Astrocyte (in vitro differentiated cells and primary cell): Measurements from ENCODE around the gene ARHGAP28. TPM values are rescaled to one million over a fixed set of nuclear protein-coding genes. Genes with fewer than 3 reads are reported as not detected.

ENCODE experiments used
- DNase-seq: peaks from one replicate; pipeline ENCODE4 v3.0.0-alpha.2; 2010; ENCODE audit warnings: low read depth
- FAIRE-seq: peaks from 2 replicates; lab custom pipeline; 2011; peaks lifted over from hg19 to GRCh38; lab: Jason Lieb, UNC
- H2AFZ ChIP-seq: 2 replicates; pipeline ENCODE4 v1.6.0; 2012; ENCODE audit warnings: low read depth, low read length, inconsistent platforms
- H3K27ac ChIP-seq: 2 replicates; pipeline ENCODE4 v1.5.1; 2011; ENCODE audit warnings: low read depth, low read length, inconsistent platforms
- H3K27me3 ChIP-seq: 2 replicates; pipeline ENCODE4 v1.6.0; 2011; ENCODE audit warnings: low read length, inconsistent platforms; ENCODE audit not compliant: insufficient read depth
- H3K36me3 ChIP-seq: 2 replicates; pipeline ENCODE4 v1.5.1; 2011; ENCODE audit warnings: low read length, inconsistent platforms; ENCODE audit not compliant: insufficient read depth
- H3K4me1 ChIP-seq: 2 replicates; pipeline ENCODE4 v1.5.1; 2011; ENCODE audit warnings: low read length, inconsistent platforms; ENCODE audit not compliant: insufficient read depth
- H3K4me2 ChIP-seq: 2 replicates; pipeline ENCODE4 v1.6.0; 2012; ENCODE audit warnings: low read length, inconsistent platforms
- H3K4me3 ChIP-seq: 2 replicates; pipeline ENCODE4 v1.5.1; 2011; ENCODE audit warnings: low read depth, mild to moderate bottlenecking, low read length, inconsistent platforms; ENCODE audit not compliant: insufficient read depth
- H3K79me2 ChIP-seq: 2 replicates; pipeline ENCODE4 v1.6.0; 2012; ENCODE audit warnings: mild to moderate bottlenecking, low read length, inconsistent platforms; ENCODE audit not compliant: insufficient read depth
- H3K9ac ChIP-seq: 2 replicates; pipeline ENCODE4 v1.6.0; 2012; ENCODE audit warnings: mild to moderate bottlenecking, low read length, inconsistent platforms
- H3K9me3 ChIP-seq: 2 replicates; pipeline ENCODE4 v1.5.1; 2012; ENCODE audit warnings: low read depth, mild to moderate bottlenecking, low read length, inconsistent platforms; ENCODE audit not compliant: insufficient read depth
- H4K20me1 ChIP-seq: 2 replicates; pipeline ENCODE4 v1.6.0; 2012; ENCODE audit warnings: low read length, inconsistent platforms; ENCODE audit not compliant: insufficient read depth
- H3K27ac Mint-ChIP-seq: one replicate; pipeline ENCODE4 v1.8.0; 2021; ENCODE audit warnings: mild to moderate bottlenecking, mixed read lengths; ENCODE audit not compliant: unreplicated experiment
- H3K27me3 Mint-ChIP-seq: one replicate; pipeline ENCODE4 v1.8.0; 2021; ENCODE audit warnings: low read depth, mixed read lengths; ENCODE audit not compliant: unreplicated experiment
- H3K36me3 Mint-ChIP-seq: one replicate; pipeline ENCODE4 v1.8.0; 2021; ENCODE audit warnings: low read depth, mixed read lengths; ENCODE audit not compliant: unreplicated experiment
- H3K4me1 Mint-ChIP-seq: one replicate; pipeline ENCODE4 v1.8.0; 2021; ENCODE audit warnings: low read depth, mixed read lengths; ENCODE audit not compliant: unreplicated experiment
- H3K4me3 Mint-ChIP-seq: one replicate; pipeline ENCODE4 v1.8.0; 2021; ENCODE audit warnings: mild to moderate bottlenecking, moderate library complexity, mixed read lengths; ENCODE audit not compliant: unreplicated experiment
- H3K9me3 Mint-ChIP-seq: one replicate; pipeline ENCODE4 v1.8.0; 2021; ENCODE audit warnings: mild to moderate bottlenecking, mixed read lengths; ENCODE audit not compliant: unreplicated experiment
- CTCF ChIP-seq: IDR thresholded peaks from 2 replicates; pipeline ENCODE4 v1.5.1; 2011; ENCODE audit warnings: low read depth, mild to moderate bottlenecking, inconsistent platforms, low read length, moderate library complexity; ENCODE audit not compliant: insufficient read depth
- EZH2 ChIP-seq: IDR thresholded peaks from 2 replicates; pipeline ENCODE4 v1.6.1; 2012; ENCODE audit warnings: mild to moderate bottlenecking, low read length, inconsistent platforms; ENCODE audit not compliant: insufficient read depth
- total RNA-seq: library from RNA; stranded (reverse); gene quantifications from 2 replicates; pipeline ENCODE4 v1.2.1, GENCODE V29; 2021

The ARHGAP28 gene
- total RNA-seq, 1 donor from 2014 or later, result 15.5 TPM

- Histone ChIP-seq H3K9me3 (no peaks in the 10 kb centered on the region), H3K27me3 (no peaks in the 10 kb centered on the region), H3K36me3 (no peaks in the 10 kb centered on the region), H3K4me2 (no peak overlapping the region), H3K9ac (no peak overlapping the region), H3K27ac (no peak overlapping the region), H3K4me3 (no peak overlapping the region), H3K79me2 (no peaks in the 10 kb centered on the region), H4K20me1 (no peaks in the 10 kb centered on the region), H2AFZ (no peak overlapping the region), H3K4me1 (no peaks in the 10 kb centered on the region)
- H3K9me3 Mint-ChIP-seq, result no peaks in the 10 kb centered on the region
- H3K4me3 Mint-ChIP-seq, result no peak overlapping the region
- H3K27me3 Mint-ChIP-seq, result no peaks in the 10 kb centered on the region
- no peak for DNase-seq
- no peaks in the 10 kb centered on the region for H3K36me3 Mint-ChIP-seq
- no peak for TF ChIP-seq EZH2
- no peak for TF ChIP-seq CTCF
- peaks cover 2% of the 10 kb centered on the region for H3K4me1 Mint-ChIP-seq
- no peak for FAIRE-seq
- H3K27ac Mint-ChIP-seq, result no peak overlapping the region
Observed at GRCh38 chr18:6943143-6943542, 213.6 kb downstream of the ARHGAP28 start.

- no peak overlapping the region for H3K4me3 ChIP-seq
- no peak overlapping the region for H3K27ac ChIP-seq
- no peak overlapping the region for H2AFZ ChIP-seq
- Mint-ChIP-seq H3K27me3 (peaks cover 6% of the 10 kb centered on the region), H3K27ac (no peak overlapping the region), H3K9me3 (peaks cover 3% of the 10 kb centered on the region), H3K4me3 (no peak overlapping the region), H3K4me1 (peaks cover 10% of the 10 kb centered on the region), H3K36me3 (peaks cover 8% of the 10 kb centered on the region)
- FAIRE-seq (no peak), DNase-seq (no peak)
- no peaks in the 10 kb centered on the region for H3K36me3 ChIP-seq
- H3K9me3 ChIP-seq, result no peaks in the 10 kb centered on the region
- no peak overlapping the region for H3K9ac ChIP-seq
- no peak overlapping the region for H3K4me2 ChIP-seq
- H3K4me1 ChIP-seq, result no peaks in the 10 kb centered on the region
- H3K79me2 ChIP-seq, result no peaks in the 10 kb centered on the region
- no peaks in the 10 kb centered on the region for H4K20me1 ChIP-seq
- no peaks in the 10 kb centered on the region for H3K27me3 ChIP-seq
- TF ChIP-seq EZH2, result no peak
- no peak for TF ChIP-seq CTCF
Observed at GRCh38 chr18:6947338-6948030, 218.0 kb downstream of the ARHGAP28 start.

- H3K36me3 ChIP-seq, result no peaks in the 10 kb centered on the region
- peaks cover 8% of the 10 kb centered on the region for H3K36me3 Mint-ChIP-seq
- no peak for FAIRE-seq
Observed at GRCh38 chr18:6948281-6949055, 219.0 kb downstream of the ARHGAP28 start.

More at GRCh38 chr18:6948281-6949055, 219.0 kb downstream of the ARHGAP28 start:
- H4K20me1 ChIP-seq, result no peaks in the 10 kb centered on the region
- H3K4me3 Mint-ChIP-seq, result no peak overlapping the region
- DNase-seq, result no peak
- H3K4me1 ChIP-seq, result no peaks in the 10 kb centered on the region
- no peaks in the 10 kb centered on the region for H3K27me3 ChIP-seq
- no peaks in the 10 kb centered on the region for H3K79me2 ChIP-seq
- no peak overlapping the region for H3K27ac Mint-ChIP-seq
- no peak overlapping the region for H3K4me3 ChIP-seq
- H3K9ac ChIP-seq, result no peak overlapping the region
- H3K4me2 ChIP-seq, result no peak overlapping the region
- no peak for TF ChIP-seq CTCF
- TF ChIP-seq EZH2, result no peak
- no peak overlapping the region for H2AFZ ChIP-seq
- H3K9me3 ChIP-seq, result no peaks in the 10 kb centered on the region
- no peak overlapping the region for H3K27ac ChIP-seq
- H3K9me3 Mint-ChIP-seq, result peaks cover 3% of the 10 kb centered on the region
- H3K27me3 Mint-ChIP-seq, result peaks cover 6% of the 10 kb centered on the region
- peaks cover 10% of the 10 kb centered on the region for H3K4me1 Mint-ChIP-seq
